GM12873 (cell line): ENCODE data around the gene HOXC12.

Source experiments
- TF ChIP-seq, protein P1 (sequence below): IDR thresholded peaks from 2 replicates; pipeline ENCODE4 v1.5.1; 2012; ENCODE audit warnings: low read depth, mild to moderate bottlenecking, moderate library complexity, low read length, control low read depth; ENCODE audit not compliant: insufficient read depth; ENCODE audit errors: missing control alignments

HOXC12 gene

DNA sequence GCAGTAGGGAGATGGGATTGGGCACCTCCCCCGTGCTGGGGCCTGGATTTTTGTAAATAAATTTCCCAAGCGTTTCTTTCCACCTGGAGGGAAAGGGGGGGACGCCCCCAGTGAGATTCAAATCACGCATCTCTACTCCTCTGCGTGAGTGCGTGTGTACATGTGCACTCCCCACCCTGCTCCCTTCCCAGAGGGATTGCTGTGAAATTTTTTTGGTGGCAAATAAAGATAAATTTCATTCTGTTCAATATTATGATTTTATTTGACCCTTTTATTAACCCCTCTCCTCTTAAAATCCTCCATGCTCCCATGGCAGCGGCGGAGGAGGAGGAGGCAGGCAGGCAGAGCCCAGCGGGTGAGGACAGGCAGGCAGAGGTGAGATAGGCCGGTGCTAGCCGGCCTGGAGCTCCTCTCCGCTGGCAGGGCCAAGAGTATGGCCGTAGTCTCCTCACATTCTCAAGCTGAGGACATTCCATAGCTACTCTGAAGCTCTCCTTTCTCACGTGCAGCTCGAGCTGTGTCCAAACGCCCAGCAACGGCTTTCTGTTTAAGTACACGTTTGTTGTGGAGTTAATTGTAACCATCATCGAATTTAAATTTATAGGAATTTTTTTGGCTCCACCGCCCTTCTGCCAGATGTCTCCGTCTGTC is 21.6 kb downstream of the HOXC12 start:
- TF ChIP-seq, protein P1, sequence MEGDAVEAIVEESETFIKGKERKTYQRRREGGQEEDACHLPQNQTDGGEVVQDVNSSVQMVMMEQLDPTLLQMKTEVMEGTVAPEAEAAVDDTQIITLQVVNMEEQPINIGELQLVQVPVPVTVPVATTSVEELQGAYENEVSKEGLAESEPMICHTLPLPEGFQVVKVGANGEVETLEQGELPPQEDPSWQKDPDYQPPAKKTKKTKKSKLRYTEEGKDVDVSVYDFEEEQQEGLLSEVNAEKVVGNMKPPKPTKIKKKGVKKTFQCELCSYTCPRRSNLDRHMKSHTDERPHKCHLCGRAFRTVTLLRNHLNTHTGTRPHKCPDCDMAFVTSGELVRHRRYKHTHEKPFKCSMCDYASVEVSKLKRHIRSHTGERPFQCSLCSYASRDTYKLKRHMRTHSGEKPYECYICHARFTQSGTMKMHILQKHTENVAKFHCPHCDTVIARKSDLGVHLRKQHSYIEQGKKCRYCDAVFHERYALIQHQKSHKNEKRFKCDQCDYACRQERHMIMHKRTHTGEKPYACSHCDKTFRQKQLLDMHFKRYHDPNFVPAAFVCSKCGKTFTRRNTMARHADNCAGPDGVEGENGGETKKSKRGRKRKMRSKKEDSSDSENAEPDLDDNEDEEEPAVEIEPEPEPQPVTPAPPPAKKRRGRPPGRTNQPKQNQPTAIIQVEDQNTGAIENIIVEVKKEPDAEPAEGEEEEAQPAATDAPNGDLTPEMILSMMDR, result no peak

DNA sequence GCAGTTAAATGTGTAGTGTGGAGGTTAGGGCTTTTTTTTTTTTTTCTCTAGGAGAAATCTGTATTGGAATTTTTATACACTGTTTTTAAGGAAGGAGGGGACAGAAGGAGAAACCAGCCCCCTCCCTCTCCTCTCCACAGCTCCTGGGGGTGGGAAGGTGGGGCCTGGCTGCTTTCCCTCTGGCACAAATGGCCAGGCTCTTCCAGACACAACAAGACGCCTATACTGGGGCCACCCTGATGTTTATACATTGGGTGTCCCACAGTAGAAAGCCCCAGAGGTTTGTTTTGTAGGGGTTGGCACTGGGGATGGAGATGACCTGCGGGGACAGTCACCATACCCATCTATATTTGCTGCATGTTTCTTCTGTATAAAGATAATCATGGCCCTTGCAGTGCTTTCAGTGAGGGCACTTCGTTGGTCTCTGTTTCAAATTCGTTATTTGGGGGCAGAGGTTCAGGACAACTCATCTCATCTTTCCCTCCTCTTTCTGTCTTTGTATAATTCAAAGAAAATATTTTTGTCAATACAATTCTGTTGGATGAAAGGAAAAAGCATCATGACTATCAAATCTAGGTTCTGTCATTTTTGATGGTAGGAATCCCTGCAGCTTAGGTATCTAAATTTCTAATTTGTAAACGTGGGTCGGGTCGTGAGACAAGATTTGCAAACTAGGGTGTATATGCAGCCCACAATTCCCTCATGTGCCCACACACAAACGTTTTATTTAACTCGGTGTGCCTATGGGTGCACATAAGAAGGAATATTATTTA is 22.3 kb downstream of the HOXC12 start:
- TF ChIP-seq, protein P1, result no peak

DNA sequence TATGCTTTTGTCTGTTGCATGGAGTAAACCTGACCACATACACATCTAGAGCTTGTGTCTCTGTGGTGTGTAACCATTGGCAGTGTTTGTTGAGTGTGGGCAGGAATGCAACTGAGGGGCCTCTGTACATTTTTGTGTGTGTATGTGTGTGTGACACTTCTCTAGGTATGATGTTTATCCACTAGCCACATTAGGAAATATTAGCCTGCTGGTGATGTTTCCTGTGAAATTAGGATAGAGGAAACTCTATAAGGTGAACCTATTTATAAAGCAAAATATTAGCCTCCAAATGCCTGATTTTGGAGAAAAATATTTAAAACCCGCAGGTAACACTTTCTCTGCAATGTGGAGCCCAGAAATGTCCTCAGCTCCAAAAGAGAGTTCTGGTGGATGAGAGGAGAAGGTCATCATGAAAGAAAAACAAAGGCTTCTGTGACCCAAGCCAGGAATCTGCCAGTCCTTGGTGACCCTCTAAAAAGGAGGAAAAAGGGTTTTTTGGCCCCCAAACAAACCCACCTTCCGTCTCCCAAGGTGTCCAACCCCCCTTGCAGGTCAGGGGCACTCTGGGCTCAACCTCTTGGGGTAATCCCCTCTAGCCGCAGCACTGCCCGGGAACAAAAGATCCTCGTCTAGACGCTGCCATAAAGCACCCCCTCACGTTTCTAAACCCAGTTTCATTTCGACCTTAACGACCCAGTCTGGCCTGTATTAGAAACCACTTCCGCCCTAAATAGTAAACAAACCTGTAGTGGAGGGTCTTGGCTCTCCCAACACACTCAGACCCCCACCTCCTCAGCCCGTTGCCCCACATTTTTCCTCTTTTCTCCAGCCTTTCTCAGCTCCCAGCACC is 23.1 kb downstream of the HOXC12 start:
- TF ChIP-seq, protein P1, result no peak

DNA sequence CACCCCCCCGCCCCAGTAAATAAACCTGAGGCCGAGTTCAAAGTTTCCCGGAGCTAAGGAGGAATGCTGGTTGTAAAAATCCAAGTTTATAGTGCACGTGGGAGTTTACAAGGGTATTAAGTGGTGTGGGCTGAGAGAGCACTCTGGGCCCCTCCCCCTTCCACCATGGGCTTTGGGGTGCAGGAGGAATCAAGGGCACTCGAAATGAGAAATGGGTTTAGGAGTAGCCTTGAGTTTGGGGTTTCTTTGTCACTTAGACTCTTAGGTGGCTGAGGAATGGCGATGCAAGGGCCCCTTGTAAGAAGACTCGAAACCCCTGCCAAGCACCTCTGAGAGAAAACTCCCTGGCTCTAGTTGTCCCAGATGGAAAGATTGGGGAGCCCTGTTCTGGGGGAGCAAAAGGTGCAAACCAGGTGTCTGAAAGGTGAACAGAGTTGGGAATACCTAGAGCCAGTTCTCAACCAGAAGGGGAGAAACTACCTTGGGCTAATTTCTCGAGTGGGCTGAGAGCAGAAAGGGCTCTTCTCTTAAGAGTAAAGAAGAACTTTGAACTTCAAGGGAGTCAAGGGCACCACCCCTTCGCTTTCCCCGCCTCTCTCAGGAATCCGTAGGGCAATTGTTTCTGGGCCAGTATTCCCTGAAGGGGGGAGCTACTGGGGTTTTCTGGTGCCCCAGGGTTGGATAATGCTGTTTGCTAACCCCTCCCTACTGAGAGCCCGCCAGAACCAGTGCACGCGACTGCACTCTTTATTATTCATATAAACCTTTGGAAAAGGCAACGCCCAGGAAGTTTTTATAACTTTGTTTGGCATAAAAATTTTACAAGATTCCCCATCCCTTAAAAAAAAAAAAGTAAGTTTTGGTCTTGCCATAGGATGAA is 24.0 kb downstream of the HOXC12 start:
- TF ChIP-seq, protein P1, result no peak

DNA sequence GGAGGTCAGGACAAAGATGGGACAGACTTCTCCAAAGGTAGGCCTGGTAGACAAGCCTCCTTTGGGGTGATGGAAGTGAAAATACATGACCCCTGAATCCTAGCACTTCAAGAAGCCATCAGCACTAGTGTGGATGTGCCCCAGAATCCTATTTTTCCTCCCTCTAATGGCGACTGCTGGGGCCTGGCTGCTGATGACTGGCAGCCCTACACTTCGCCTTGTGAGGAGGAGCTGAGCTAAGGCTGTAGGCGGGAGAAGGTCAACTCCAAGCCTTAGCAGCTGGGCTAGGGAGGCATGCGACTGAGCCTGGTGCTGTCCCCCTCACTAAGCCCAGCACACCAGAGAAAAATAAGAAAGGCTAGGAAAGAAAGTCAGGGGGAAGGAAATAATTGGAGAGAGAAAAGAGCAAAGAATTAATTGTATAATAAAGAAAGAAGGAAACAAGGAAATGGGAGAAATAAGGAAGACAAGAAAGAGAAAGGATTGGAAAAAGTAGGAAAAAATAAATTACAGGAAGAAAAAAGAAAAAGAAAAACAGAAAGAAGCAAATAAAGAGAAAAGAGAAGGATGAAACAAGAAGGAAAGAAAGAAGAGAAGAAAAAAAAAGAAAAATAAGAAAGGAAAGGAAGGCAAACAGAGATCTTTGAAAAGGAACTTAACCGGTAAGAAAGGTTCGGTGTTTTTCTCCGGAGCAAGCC is 25.6 kb downstream of the HOXC12 start:
- TF ChIP-seq, protein P1, result no peak

DNA sequence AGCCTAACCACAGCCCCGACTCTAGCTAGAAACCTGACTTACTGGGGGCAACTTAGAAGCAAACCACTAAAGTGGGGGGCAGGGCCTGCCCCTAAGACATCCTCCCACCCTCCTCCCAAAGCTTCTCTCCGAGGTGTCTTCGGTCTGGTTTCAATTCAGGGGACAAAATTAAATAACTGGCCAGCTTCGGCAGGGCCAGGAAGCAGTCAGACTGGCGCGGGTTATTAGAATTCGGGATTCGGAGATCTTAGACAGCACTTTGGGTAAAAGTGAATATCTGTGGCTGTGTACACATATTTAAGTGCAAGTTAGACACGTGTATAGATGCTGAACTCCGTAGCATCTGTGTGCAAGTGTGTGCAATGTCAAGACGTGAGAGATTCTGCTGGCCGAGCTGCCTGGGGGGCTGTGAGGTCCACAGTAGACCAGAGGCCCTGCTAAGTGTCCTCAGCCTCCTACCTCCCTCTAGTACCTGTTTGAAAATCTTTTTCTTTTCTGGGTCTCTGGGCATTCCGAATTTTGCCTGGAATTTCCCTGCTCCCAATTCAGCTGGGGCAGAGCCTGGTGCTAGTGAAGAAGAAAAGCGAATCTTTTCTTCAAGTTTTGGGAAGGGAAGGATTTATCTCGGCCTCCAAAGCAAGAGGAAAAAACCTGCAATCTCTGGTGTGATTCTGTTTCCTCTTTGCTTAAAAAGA is 26.2 kb downstream of the HOXC12 start:
- TF ChIP-seq, protein P1, result no peak
